Lower leg skin (tissue), 4 donors: ENCODE results near the gene SSTR1. TPM values are rescaled to one million over a fixed set of nuclear protein-coding genes. Genes with fewer than 3 reads are reported as not detected.

Source experiments
- DNase-seq, 2 donors: peaks; one replicate each; pipeline ENCODE4 v3.0.0-alpha.2; 2019; ENCODE audit warnings: low spot score in 2 of 2
- H3K4me3 ChIP-seq: fragments of 200-600 bp; sonication (generic); 2 replicates; pipeline ENCODE4 v1.5.1; 2017; ENCODE audit warnings: mild to moderate bottlenecking, low read depth; ENCODE audit not compliant: poor library complexity, severe bottlenecking
- CTCF ChIP-seq, 3 donors: fragments of 450-650 bp; IDR thresholded peaks; one replicate each; pipeline ENCODE4 v1.5.1; 2016; ENCODE audit warnings: antibody characterized with exemption in 3 of 3, mild to moderate bottlenecking in 3 of 3, moderate library complexity in 2 of 3
- POLR2A ChIP-seq, 2 donors: fragments of 450-650 bp; IDR thresholded peaks; one replicate each; pipeline ENCODE4 v1.6.1; 2016 to 2017; ENCODE audit warnings: antibody characterized with exemption in 2 of 2, mild to moderate bottlenecking in 1 of 2, moderate library complexity in 1 of 2
- WGBS, 2 donors: methylation state at CpG; one replicate each; pipeline ENCODE4 v1.1.5; 2018; 5-methylcytosine and 5-hydroxymethylcytosine counted together
- intact Hi-C: fragments of 100-400 bp; cut with DNase I; formaldehyde crosslinking; loops from one replicate; pipeline ENCODE4 v1.15.0; 2023; ENCODE audit warnings: low total_unique reads
- total RNA-seq, 4 donors: library from RNA; depleted of rRNA; stranded (reverse); fragments of >200 nt; gene quantifications; one replicate each; pipeline ENCODE4 v1.1.0, GENCODE V29; 2016

SSTR1 gene
- total RNA-seq, 4 donors from 2014 or later = 0.07 to 1.2 (median 0.49) TPM

- TF ChIP-seq CTCF (IDR thresholded peaks at IDR 0.05) = no peak
- no peak for TF ChIP-seq POLR2A (IDR thresholded peaks at IDR 0.05)
- 75 to 87% methylated on average over 2 of the region's 2 CpGs for WGBS, 2 donors
- H3K4me3 ChIP-seq = no peak overlapping the region
- no peak for DNase-seq
- intact Hi-C loops = no loop called here
Measured at GRCh38 chr14:38213001-38213400, 5.3 kb downstream of the SSTR1 start.

GRCh38 chr14:38217553-38217952 lies 9.8 kb downstream of the SSTR1 start:
- H3K4me3 ChIP-seq = no peak overlapping the region
- WGBS, 2 donors = 56% methylated on average over 2 of the region's 2 CpGs
- intact Hi-C loops = no loop called here
- DNase-seq = no peak
- TF ChIP-seq CTCF (IDR thresholded peaks at IDR 0.05) (no peak), POLR2A (IDR thresholded peaks at IDR 0.05) (no peak)

- no peak for TF ChIP-seq POLR2A (IDR thresholded peaks at IDR 0.05)
- TF ChIP-seq CTCF (IDR thresholded peaks at IDR 0.05) = no peak
- no peak overlapping the region for H3K4me3 ChIP-seq
- 74 to 87% methylated on average over 3 of the region's 3 CpGs for WGBS, 2 donors
- intact Hi-C loops = no loop called here
- DNase-seq = no peak
Measured at GRCh38 chr14:38221077-38221476, 13.4 kb downstream of the SSTR1 start.

- TF ChIP-seq POLR2A (IDR thresholded peaks at IDR 0.05) (no peak), CTCF (IDR thresholded peaks at IDR 0.05) (no peak)
- no peak overlapping the region for H3K4me3 ChIP-seq
- intact Hi-C loops = no loop called here
- DNase-seq = no peak
Measured at GRCh38 chr14:38224338-38224737, 16.6 kb downstream of the SSTR1 start.

GRCh38 chr14:38225946-38226345 lies 18.2 kb downstream of the SSTR1 start:
- 67 to 74% methylated on average over 2 of the region's 2 CpGs for WGBS, 2 donors
- H3K4me3 ChIP-seq = no peak overlapping the region
- TF ChIP-seq CTCF (IDR thresholded peaks at IDR 0.05) (no peak), POLR2A (IDR thresholded peaks at IDR 0.05) (no peak)
- intact Hi-C loops = no loop called here
- DNase-seq = no peak

- no peak for DNase-seq
- WGBS, 2 donors = 67 to 71% methylated on average over 3 of the region's 3 CpGs
- no peak overlapping the region for H3K4me3 ChIP-seq
- TF ChIP-seq POLR2A (IDR thresholded peaks at IDR 0.05) = no peak
- intact Hi-C loops = no loop called here
Measured at GRCh38 chr14:38226366-38226765, 18.7 kb downstream of the SSTR1 start.
